H9 (cell line): ENCODE measurements around the gene CBLB. TPM values are rescaled to one million over a fixed set of nuclear protein-coding genes. Genes with fewer than 3 reads are reported as not detected.

Experiments
- DNase-seq: peaks from one replicate; pipeline ENCODE4 v3.0.0-alpha.2; 2017
- H2AFZ ChIP-seq: one replicate; pipeline ENCODE4 v1.6.1; 2013; ENCODE audit warnings: mild to moderate bottlenecking, low read length, control low read depth, moderate library complexity
- H2AK5ac ChIP-seq: 2 replicates; pipeline ENCODE4 v1.6.1; 2013; ENCODE audit warnings: low read length, control low read depth, mixed read lengths; ENCODE audit not compliant: insufficient read length
- H2BK120ac ChIP-seq: one replicate; pipeline ENCODE4 v1.6.1; 2013; ENCODE audit warnings: low read depth, mild to moderate bottlenecking, low read length, control low read depth, inconsistent platforms; ENCODE audit not compliant: poor library complexity, severe bottlenecking
- H2BK12ac ChIP-seq: 2 replicates; pipeline ENCODE4 v1.6.1; 2013; ENCODE audit warnings: low read length, control low read depth, mixed read lengths, low read depth; ENCODE audit not compliant: insufficient read length
- H2BK15ac ChIP-seq: 2 replicates; pipeline ENCODE4 v1.6.1; 2013; ENCODE audit warnings: low read depth, low read length, control low read depth
- H2BK20ac ChIP-seq: one replicate; pipeline ENCODE4 v1.6.1; 2013; ENCODE audit warnings: low read depth, mild to moderate bottlenecking, low read length, control low read depth, inconsistent platforms; ENCODE audit not compliant: poor library complexity, severe bottlenecking
- H2BK5ac ChIP-seq: 2 replicates; pipeline ENCODE4 v1.6.1; 2013; ENCODE audit warnings: low read length, control low read depth, mixed read lengths; ENCODE audit not compliant: insufficient read length
- H3K14ac ChIP-seq: 2 replicates; pipeline ENCODE4 v1.6.1; 2013; ENCODE audit warnings: low read length, control low read depth; ENCODE audit not compliant: insufficient read depth
- H3K18ac ChIP-seq: 2 replicates; pipeline ENCODE4 v1.6.1; 2013; ENCODE audit warnings: low read depth, mild to moderate bottlenecking, mixed read lengths, low read length, control low read depth; ENCODE audit not compliant: insufficient read length
- H3K23ac ChIP-seq: 2 replicates; pipeline ENCODE4 v1.6.1; 2013; ENCODE audit warnings: low read length, control low read depth, mixed read lengths, low read depth; ENCODE audit not compliant: insufficient read length
- H3K23me2 ChIP-seq: 2 replicates; pipeline ENCODE4 v1.6.1; 2013; ENCODE audit warnings: low read depth, mild to moderate bottlenecking, mixed read lengths, low read length, control low read depth; ENCODE audit not compliant: insufficient read length, poor library complexity, severe bottlenecking
- H3K27ac ChIP-seq: 2 replicates; pipeline ENCODE4 v1.5.1; 2013; ENCODE audit warnings: low read length, control low read depth, mixed read lengths, low read depth; ENCODE audit not compliant: insufficient read length
- H3K27me3 ChIP-seq: 2 replicates; pipeline ENCODE4 v1.6.1; 2013; ENCODE audit warnings: low read length, control low read depth, inconsistent platforms; ENCODE audit not compliant: insufficient read depth
- H3K4ac ChIP-seq: 2 replicates; pipeline ENCODE4 v1.6.1; 2013; ENCODE audit warnings: low read depth, mild to moderate bottlenecking, control low read depth, inconsistent platforms, low read length, moderate library complexity
- H3K4me1 ChIP-seq: 2 replicates; pipeline ENCODE4 v1.6.1; 2013; ENCODE audit warnings: low read length, control low read depth, inconsistent platforms; ENCODE audit not compliant: insufficient read depth
- H3K4me2 ChIP-seq: 2 replicates; pipeline ENCODE4 v1.6.1; 2013; ENCODE audit warnings: low read length, control low read depth, mixed read lengths; ENCODE audit not compliant: insufficient read length, insufficient read depth
- H3K56ac ChIP-seq: 2 replicates; pipeline ENCODE4 v1.6.1; 2013; ENCODE audit warnings: low read depth, mild to moderate bottlenecking, mixed read lengths, low read length, control low read depth; ENCODE audit not compliant: insufficient read length
- H3K79me1 ChIP-seq: 2 replicates; pipeline ENCODE4 v1.6.1; 2013; ENCODE audit warnings: low read depth, mild to moderate bottlenecking, moderate library complexity, low read length, control low read depth, inconsistent platforms; ENCODE audit not compliant: insufficient read depth, poor library complexity, severe bottlenecking
- H3K79me2 ChIP-seq: 2 replicates; pipeline ENCODE4 v1.6.1; 2013; ENCODE audit warnings: low read length, control low read depth, inconsistent platforms; ENCODE audit not compliant: insufficient read depth
- H3K9ac ChIP-seq: 2 replicates; pipeline ENCODE4 v1.6.1; 2013; ENCODE audit warnings: low read length, control low read depth, mixed read lengths; ENCODE audit not compliant: insufficient read length; ENCODE audit errors: extremely low read depth
- H3K9me3 ChIP-seq: one replicate; pipeline ENCODE4 v1.6.1; 2013; ENCODE audit warnings: low read depth, low read length, inconsistent platforms; ENCODE audit not compliant: control insufficient read depth
- H3T11ph ChIP-seq: one replicate; pipeline ENCODE4 v1.6.1; 2013; ENCODE audit warnings: mild to moderate bottlenecking, low read length, control low read depth, inconsistent platforms
- H4K20me1 ChIP-seq: one replicate; pipeline ENCODE4 v1.6.1; 2013; ENCODE audit not compliant: control insufficient read depth, insufficient read length, insufficient read depth
- H4K5ac ChIP-seq: 2 replicates; pipeline ENCODE4 v1.6.1; 2013; ENCODE audit warnings: low read depth, mild to moderate bottlenecking, mixed read lengths, low read length, control low read depth; ENCODE audit not compliant: insufficient read length
- H4K8ac ChIP-seq: replicated peaks from 2 replicates; pipeline ENCODE4 v1.6.1; 2013; ENCODE audit warnings: low read length, control low read depth, mixed read lengths, low read depth; ENCODE audit not compliant: insufficient read length
- H4K91ac ChIP-seq: 2 replicates; pipeline ENCODE4 v1.6.1; 2013; ENCODE audit warnings: low read depth, mild to moderate bottlenecking, moderate library complexity, mixed read lengths, low read length, control low read depth; ENCODE audit not compliant: insufficient read length
- H3K27ac Mint-ChIP-seq, 3 experiments: 2 replicates in 2 of 3; 3 replicates in 1 of 3; pipeline ENCODE4 v1.8.0; 2020 to 2021; ENCODE audit warnings: mixed read lengths in 3 of 3, mild to moderate bottlenecking in 1 of 3, moderate library complexity in 1 of 3
- H3K27me3 Mint-ChIP-seq: 2 replicates; pipeline ENCODE4 v1.8.0; 2021; ENCODE audit warnings: low read depth, mild to moderate bottlenecking, moderate library complexity, mixed read lengths
- H3K36me3 Mint-ChIP-seq, 3 experiments: 2 replicates in 2 of 3; 3 replicates in 1 of 3; pipeline ENCODE4 v1.8.0; 2020 to 2021; ENCODE audit warnings: low read depth in 3 of 3, mixed read lengths in 3 of 3; ENCODE audit not compliant: insufficient read depth in 1 of 3
- H3K4me1 Mint-ChIP-seq, 2 experiments: 2 replicates each; pipeline ENCODE4 v1.8.0; 2020; ENCODE audit warnings: mixed read lengths in 2 of 2
- H3K4me3 Mint-ChIP-seq, 2 experiments: 2 replicates in 1 of 2; 3 replicates in 1 of 2; pipeline ENCODE4 v1.8.0; 2020 to 2021; ENCODE audit warnings: mild to moderate bottlenecking in 2 of 2, mixed read lengths in 2 of 2, moderate library complexity in 1 of 2
- H3K9me3 Mint-ChIP-seq, 2 experiments: 2 replicates in 1 of 2; 3 replicates in 1 of 2; pipeline ENCODE4 v1.8.0; 2020; ENCODE audit warnings: mild to moderate bottlenecking in 2 of 2, mixed read lengths in 2 of 2, moderate library complexity in 1 of 2
- WGBS: extraction: QIAGEN DNeasy Blood & Tissue Kit; methylation state at CpG from one replicate; pipeline ENCODE4 v1.1.7; 2013; ENCODE audit warnings: missing lambda C conversion rate, low lambda C conversion rate, mixed read lengths; ENCODE audit not compliant: insufficient read length; ENCODE audit errors: extremely low coverage; 5-methylcytosine and 5-hydroxymethylcytosine counted together
- total RNA-seq: library from RNA; stranded (reverse); gene quantifications from 2 replicates; pipeline ENCODE4 v1.2.1, GENCODE V29; 2021
- TF ChIP-seq, protein P1 (sequence below): fragments of 200-600 bp; sonication (generic); conservative IDR thresholded peaks from 3 replicates; pipeline ENCODE4 v1.8.0; 2021; ENCODE audit warnings: antibody characterized with exemption, mild to moderate bottlenecking

CBLB gene
- total RNA-seq, 1 experiment from 2014 or later, result 25.7 TPM

DNA sequence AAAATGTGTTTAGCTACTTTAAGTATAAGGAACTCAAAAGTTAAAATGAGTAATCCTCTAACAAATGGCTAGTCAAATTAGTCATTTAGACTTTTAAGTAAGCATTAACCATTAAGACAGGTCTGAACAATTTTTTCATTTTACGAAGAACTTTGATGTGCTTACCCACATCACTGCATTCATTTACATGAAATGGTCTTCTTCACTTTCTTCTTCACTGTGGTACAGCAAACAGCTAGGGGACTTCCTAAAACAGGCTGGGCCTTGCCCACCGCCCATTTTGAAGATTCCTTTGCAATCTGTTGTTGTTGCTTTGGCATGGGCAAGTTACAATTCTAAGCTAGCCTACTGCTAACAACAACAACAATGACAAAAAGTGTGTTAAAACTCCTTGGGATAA lies 67.4 kb downstream of the CBLB start:
- Histone ChIP-seq H2BK20ac (no peak overlapping the region), H3K4me2 (no peak overlapping the region), H3K79me2 (peaks cover 2% of the 10 kb centered on the region; the same call in 1 of the 2 replicates), H3K23ac (no peak overlapping the region), H2BK5ac (no peak overlapping the region), H3T11ph (no peak overlapping the region), H2AK5ac (no peak overlapping the region), H3K9ac (no peak overlapping the region), H2BK15ac (no peak overlapping the region), H3K4me1 (peaks cover 6% of the 10 kb centered on the region; the same call in 1 of the 2 replicates), H2BK12ac (no peak overlapping the region), H3K79me1 (no peaks in the 10 kb centered on the region), H3K27ac (no peak overlapping the region), H4K91ac (no peak overlapping the region), H4K20me1 (no peaks in the 10 kb centered on the region), H2BK120ac (no peak overlapping the region), H3K14ac (no peak overlapping the region), H3K27me3 (no peaks in the 10 kb centered on the region), H3K4ac (no peak overlapping the region), H4K8ac (no peak overlapping the region), H3K18ac (no peak overlapping the region), H3K9me3 (no peaks in the 10 kb centered on the region), H2AFZ (no peak overlapping the region), H3K56ac (no peak overlapping the region), H3K23me2 (no peaks in the 10 kb centered on the region), H4K5ac (no peak overlapping the region)
- no peaks in the 10 kb centered on the region for H3K27me3 Mint-ChIP-seq
- peaks cover 0 to under 1% of the 10 kb centered on the region in 2 experiments; a peak in 1 of 5 replicates for H3K9me3 Mint-ChIP-seq
- TF ChIP-seq, protein P1, sequence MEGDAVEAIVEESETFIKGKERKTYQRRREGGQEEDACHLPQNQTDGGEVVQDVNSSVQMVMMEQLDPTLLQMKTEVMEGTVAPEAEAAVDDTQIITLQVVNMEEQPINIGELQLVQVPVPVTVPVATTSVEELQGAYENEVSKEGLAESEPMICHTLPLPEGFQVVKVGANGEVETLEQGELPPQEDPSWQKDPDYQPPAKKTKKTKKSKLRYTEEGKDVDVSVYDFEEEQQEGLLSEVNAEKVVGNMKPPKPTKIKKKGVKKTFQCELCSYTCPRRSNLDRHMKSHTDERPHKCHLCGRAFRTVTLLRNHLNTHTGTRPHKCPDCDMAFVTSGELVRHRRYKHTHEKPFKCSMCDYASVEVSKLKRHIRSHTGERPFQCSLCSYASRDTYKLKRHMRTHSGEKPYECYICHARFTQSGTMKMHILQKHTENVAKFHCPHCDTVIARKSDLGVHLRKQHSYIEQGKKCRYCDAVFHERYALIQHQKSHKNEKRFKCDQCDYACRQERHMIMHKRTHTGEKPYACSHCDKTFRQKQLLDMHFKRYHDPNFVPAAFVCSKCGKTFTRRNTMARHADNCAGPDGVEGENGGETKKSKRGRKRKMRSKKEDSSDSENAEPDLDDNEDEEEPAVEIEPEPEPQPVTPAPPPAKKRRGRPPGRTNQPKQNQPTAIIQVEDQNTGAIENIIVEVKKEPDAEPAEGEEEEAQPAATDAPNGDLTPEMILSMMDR, result no peak
- H3K36me3 Mint-ChIP-seq, result peaks cover 0 to 2% (median 2%) of the 10 kb centered on the region in 3 experiments; a peak in 4 of 7 replicates
- WGBS, result no CpG with 5 or more reads among the region's 2 CpGs
- peaks cover 47 to 49% of the 10 kb centered on the region in 2 experiments for H3K4me1 Mint-ChIP-seq
- peak overlapping the region in 2 of 3 experiments; percentile 46 to 81; a peak in 4 of 7 replicates for H3K27ac Mint-ChIP-seq
- DNase-seq, result no peak
- no peak overlapping the region for H3K4me3 Mint-ChIP-seq
